Measurements from ENCODE around the gene NAT16.
A peak's percentile ranks its signal among the peaks of the same experiment; 100 is the strongest.
"Not testable (repeated sequence)": the region's sequence is repeated elsewhere in the genome, so short reads cannot be mapped to it uniquely, and the experiment has no call there.

The NAT16 gene

DNA sequence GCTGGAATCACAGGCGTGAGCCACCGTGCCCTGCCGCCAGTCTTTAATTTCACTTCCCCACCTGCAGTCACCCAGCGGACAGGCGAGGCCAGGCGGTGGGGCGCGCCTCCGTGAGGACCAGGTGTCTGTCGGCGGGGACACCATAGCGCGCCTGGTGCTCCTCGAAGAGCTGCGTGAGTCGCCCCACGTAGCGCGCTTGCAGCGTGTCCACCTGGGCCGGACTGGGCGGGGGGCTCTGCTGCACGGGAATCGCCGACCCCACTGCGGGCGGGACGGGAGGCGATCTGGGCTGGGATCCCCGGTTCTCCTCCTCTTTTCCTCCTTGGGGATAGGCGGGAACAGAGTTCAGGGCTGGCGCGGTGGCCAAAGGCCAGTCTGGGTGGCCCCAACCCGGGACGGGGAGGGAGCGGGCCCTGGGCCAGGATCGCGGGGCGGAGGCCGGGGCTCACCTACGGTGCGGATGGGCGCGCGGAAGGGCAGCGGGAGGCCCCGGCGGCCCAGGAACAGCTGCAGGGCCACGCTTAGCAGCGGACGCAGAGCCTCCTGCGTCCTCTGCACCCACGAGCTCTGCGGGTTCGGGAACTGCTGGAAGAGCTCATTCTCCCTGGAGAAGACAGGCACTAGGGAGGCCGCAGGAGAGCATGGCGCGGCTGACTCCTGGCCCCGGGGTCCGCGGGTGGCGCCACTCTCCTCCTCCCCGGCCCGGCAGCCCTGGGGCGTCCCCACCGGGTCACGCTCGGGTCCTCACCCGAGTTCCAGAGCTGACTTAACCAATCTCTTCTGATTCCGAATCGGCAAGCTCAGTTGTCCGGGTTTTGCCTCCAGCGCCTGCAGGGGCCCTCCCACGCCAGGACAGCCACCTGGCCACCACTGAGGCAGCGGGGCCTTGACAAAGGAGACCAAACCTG lies 21.9 kb upstream of the NAT16 start:
- DNase-seq = no peak

DNA sequence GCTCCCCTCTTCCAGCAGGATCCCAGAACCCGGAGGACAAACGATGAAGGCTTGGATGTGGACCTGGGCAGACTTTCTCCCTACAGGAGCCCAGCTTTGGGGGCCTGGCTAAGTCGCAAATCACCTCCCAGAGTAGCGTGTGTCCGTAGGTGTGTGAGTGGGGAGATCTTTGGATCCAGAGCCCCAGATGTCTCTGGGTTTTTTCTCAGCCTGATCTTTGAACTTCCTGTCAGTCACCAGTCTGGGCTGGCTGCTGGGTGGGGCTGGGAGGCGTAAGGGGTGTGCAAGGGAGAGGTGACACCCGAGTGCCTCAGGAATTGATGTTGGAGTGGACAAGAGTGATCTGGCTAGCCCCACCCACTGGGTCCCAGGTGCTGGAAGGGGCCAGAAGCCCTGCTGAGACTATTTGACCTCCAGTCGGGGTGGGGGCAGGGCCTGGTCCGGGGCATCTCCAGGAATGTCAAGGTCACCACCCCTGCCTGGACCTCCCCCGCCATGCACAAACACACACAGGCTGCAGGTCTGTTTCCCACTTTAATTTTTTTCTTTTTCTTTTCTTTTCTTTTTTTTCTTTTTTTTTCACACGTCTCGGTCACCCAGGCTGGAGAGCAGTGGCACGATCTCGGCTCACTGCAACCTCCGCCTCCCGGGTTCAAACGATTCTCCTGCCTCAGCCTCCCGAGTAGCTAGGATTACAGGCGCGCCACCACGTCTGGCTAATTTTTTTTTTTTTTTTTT lies 20.9 kb upstream of the NAT16 start, which contains the start of gene MOGAT3:
TSS of gene MOGAT3 (minus strand) at position 175 of the 738 bp plus-strand sequence. CDS start 182 bp downstream, outside the sequence.
- peak in 1 of 2 donors; percentile 12 for DNase-seq

DNA sequence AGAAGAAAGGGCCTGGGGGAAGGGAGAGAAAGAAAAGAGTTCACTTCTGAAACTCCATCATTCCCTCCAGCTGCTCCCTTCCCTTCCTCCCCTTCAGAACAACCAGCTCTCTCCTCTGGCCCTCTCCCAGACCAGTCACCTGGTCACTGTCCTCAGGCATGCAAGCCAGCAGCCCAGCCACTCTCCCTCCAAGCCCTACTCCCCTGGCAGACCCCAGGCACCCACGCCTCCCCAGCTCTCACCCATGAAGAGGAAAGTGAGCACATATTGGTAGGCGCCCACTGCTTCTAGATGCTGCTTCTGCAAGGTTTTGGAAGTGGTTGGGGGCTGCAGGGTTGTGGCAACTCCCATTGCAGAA lies 20.4 kb upstream of the NAT16 start:
- no peak for DNase-seq

DNA sequence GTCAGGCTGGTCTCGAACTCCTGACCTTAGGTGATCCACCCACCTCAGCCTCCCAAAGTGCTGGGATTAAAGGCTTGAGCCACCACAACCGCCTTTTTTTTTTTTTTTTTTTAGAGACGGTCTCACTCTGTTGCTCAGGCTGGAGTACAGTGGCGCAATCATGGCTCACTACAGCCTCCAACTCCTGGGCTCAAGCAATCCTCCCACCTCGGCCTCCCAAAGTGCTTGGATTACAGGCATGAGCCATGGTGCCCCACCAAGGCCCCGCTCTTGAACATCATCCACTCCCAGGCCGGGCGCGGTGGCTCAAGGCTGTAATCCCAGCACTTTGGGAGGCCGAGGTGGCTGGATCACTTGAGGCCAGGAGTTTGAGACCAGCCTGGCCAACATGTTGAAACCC lies 19.4 kb upstream of the NAT16 start:
- DNase-seq = not testable (repeated sequence)

DNA sequence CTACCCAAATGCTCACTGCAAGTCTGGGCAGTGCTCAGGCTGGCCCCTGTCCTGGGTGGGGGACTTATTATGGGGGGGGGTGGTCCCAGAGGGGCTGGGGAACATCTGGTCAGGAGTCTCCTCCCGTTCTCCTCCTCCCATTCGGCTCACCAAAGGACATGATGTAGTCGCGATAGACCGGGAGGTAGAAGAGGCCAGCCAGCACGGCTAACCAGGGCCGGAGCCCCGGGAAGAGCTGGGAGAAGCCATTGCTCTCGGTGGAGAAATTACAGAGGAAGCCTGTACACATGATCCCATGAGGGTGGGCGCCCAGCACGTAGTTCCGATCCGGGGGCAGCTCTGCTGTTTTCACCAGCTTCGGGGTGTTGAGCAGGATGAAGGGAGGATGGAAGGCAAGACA lies 18.4 kb upstream of the NAT16 start:
- DNase-seq = no peak

DNA sequence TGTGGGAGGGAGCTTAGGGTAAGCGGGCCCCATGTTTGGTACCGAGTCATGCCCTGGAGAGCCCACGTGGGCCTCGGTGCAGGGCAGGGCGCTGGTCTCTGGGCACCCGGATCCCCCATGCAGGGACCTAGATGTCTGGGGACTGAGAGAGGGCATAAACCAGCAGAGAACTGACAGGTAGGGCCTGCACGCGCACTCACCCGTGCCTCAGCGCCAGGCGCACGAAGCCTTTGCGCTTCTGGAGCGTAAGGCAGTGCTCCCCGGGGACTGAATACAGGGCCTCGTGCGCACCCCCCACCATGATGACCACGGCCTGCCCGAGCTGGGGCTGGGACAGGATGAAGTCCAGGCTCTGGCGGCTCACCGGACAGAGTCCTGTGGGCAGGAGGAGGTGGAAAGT lies 17.9 kb upstream of the NAT16 start:
- DNase-seq = no peak

DNA sequence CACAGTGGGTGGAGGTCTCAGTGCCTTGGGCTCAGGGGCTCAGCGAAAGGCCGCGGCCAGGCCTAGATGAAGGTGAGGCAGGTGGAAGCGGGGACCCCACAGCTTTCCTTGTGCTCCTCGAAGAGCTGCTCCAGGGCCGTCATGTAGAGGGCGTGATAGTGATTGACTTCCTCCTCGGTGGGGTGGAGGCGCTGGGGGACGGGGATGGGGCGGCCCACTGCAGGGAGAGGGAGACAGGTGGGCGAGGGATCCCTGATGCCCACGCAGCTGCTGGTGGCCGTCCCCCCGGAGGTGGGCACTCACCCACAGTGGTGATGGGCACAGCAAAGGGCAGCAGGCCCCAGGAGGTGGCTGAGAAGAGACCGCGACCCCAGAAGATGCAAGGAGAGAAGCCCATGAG lies 15.8 kb upstream of the NAT16 start:
- DNase-seq = no peak

DNA sequence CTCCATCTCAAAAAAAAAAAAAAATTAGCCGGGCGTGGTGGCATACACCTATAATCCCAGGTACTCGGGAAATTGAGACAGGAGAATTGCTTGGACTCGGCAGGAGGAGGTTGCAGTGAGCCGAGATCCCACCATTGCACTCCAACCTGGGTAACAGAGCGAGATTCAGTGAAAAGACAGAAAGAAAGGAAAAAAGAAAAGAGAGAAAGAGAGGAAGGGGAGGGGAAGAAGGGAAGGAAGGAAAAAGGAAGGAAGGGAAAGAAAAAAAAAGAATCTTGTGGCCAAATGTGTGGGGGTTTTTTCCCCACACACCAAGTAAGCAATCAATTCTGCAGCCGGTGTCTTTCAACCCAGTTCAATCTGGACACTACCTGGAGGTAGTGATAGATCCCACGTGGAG lies 9.0 kb upstream of the NAT16 start:
- no peak for DNase-seq

DNA sequence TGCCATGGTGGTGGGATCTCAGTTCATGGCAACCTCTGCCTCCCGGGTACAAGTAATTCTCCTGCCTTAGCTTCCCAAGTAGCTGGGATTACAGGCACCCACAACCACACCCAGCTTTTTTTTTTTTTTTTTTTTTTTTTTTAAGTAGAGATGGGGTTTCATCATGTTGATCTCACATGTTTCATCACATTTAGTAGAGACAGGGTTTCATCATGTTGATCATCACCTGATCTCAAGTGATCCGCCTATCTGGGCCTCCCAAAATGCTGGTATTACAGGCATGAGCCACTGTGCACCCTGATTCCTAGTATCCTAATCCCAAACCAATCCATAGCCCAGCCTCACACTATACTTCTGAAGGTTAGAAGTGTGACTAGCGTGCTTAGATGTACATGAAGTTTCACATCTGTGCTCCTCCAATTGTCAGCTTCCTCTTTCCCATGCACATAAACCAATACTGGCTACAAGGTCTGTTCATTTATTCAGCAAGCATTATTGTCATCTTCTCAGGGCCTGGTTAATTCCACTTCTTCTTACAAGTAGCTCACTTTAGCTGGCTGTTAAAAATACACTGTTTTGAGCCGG lies 6.8 kb upstream of the NAT16 start:
- DNase-seq = peak; percentile 56 to 72

DNA sequence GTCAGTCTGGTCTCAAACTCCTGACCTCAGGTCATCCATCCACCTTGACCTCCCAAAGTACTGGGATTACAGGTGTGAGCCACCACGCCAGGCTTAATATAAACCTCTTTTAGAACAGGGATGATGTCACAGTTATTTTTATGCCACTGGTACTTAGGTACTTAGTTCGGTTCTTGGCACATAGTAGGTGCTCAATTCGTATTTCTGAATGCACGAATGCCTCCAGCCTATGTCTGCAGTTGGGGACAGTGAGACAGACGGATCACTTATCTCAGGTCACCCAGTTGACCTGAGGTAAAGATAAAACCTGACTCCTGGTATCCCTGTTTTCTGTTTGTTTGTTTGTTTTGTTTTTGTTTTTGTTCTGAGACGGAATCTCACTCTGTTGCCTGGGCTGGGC lies 6.1 kb upstream of the NAT16 start:
- no peak for DNase-seq

DNA sequence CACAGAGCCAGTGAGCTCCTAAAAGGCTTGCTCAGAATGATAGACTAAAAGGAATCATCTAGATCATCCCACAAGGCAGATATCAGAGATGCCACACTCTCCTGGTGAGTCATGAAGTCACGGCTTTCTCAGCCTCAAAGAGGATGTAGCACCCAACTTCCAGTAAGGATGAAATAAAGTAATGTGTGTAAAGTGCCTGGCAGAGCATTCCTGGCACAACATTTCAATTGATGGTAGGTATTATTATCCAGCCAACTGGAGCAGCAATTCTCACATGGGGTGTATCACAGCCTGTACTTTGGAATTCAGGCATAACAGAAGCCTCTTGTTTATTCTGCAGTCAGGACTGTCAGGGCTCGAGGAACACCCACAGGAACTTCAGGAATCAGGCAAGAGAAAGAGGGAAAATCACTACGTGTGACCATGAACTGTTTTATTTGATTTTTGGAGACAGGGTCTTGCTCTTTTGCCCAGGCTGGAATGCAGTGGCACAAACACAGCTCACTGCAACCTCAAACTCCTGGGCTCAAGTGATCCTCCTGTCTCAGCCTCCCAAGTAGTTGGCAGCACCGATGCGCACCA lies 5.3 kb upstream of the NAT16 start:
- DNase-seq = peak; percentile 39 to 64

DNA sequence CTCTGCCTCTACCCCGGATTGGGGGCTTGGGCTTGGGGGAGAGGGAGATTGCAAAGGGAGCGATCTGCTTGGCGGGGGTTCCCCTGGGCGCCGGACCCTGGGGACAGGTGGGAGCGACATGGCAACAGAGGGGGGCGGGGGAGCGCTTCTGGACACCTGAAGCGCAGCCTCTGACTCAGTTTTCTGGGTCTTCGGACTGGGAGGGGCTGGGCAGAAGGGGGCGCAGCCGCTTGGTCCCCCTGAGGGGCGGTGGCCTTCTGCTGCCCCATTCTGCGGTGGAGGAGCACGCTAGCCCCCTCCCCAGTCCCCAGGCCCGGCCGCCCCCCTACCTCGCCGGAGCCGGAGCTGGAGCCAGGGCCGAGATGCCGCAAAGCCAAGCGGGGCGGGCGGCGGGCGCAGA lies 380 bp downstream of the NAT16 start:
- no peak for DNase-seq

DNA sequence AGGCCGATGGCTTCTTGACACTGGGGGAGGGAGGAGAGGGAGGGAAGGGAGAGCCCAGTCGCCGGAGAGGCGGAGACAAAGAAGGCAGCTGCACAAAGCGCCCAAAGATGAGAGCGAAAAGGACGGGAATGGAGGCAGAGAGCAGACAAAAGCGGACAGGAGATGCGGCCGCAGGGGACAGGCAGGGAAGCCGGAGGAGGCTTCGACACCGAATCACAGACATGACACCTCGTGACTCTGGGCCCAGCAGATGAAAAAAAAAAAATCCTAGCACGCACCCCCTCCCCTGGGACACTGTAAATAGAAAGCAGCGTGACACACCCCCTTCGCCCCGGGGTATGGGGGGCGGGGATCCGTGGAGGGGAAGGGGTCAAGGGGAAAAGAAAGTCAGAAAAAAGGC lies 976 bp downstream of the NAT16 start:
- DNase-seq = no peak

DNA sequence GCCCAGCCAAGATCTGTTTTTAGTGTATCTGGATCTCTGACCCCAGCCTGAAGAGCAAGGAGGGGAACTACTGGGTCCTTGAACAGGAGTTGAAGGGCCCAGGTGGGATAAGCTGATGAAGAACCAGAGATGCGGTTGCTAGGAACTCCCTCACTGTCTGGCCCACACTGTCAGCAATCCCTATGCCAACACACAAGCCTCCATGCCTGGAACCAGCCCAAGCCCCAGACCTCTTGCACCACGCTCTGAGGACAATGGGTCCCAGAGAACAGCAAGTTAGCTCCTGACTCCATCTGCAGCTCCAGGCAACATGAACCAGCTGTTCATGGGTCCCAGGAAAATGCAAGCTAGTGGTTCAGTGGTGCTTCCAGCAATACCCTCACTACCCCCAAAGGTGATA lies 2.4 kb downstream of the NAT16 start:
- DNase-seq = no peak

DNA sequence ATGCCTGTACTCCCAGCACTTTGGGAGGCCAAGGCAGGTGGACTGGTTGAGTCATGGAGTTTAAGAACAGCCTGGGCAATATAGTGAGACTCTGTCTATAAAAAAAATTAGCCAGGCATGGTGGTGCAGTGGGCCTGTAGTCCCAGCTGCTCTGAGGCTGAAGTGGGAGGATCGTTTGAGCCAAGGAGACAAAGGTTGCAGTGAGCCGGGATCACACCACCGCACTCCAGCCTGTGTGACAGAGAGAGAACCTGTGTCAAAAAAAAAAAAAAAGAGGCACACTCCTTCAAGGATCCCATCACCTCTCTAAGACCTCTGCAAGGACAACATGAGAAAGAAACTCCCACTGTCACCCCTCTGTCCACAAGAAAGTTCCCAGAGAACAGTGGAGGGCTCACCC lies 4.4 kb downstream of the NAT16 start:
- no peak for DNase-seq

DNA sequence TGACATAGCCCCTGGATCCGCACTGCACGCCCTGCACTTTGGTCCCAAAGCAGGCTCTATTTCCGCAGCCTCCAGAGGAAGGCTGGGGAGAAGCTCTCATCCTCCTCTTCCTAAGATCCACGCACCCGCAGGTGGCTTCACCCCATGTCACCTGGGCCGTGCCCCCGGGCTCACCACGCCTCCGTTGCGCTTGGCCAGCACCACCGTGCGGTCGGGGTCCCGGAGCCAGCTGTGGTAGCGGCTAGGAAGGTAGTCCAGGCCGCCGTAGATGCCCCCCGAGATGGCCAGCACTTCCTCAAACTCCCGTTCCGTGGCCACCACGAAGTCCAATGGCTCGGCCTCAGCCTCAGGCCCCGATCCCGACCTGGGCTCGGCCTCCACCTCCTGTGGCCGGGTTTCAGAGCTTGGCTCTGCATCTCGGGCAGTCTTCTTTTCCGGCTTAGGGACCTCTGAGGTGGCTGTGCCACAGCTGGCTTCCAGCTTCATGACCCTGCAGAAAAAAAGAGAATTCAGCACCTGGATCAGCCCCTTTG lies 5.7 kb downstream of the NAT16 start:
- no peak for DNase-seq

DNA sequence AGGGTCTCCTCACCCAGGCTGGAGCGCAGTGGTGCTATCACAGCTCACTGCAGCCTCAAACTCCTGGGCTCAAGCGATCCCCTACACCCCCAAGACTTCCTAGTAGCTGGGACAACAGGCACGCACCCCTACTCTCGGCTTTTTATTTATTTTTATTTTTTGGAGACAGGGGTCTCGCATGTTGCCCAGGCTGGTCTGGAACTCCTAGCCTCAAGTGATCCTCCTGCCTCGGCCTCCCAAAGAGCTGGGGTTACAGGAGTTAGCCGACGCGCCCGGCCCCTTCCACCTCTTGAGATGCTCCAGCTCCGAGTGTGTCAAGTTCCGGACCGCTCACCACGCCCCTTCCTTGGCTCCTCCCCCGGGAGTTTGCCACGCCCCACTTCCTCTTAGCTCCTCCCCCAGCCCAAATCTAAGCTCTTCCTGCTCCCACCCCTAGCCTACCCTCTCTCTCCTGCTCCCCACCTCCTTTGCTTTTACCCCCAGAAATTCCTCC lies 6.3 kb downstream of the NAT16 start:
- peak; percentile 40 to 65 for DNase-seq

DNA sequence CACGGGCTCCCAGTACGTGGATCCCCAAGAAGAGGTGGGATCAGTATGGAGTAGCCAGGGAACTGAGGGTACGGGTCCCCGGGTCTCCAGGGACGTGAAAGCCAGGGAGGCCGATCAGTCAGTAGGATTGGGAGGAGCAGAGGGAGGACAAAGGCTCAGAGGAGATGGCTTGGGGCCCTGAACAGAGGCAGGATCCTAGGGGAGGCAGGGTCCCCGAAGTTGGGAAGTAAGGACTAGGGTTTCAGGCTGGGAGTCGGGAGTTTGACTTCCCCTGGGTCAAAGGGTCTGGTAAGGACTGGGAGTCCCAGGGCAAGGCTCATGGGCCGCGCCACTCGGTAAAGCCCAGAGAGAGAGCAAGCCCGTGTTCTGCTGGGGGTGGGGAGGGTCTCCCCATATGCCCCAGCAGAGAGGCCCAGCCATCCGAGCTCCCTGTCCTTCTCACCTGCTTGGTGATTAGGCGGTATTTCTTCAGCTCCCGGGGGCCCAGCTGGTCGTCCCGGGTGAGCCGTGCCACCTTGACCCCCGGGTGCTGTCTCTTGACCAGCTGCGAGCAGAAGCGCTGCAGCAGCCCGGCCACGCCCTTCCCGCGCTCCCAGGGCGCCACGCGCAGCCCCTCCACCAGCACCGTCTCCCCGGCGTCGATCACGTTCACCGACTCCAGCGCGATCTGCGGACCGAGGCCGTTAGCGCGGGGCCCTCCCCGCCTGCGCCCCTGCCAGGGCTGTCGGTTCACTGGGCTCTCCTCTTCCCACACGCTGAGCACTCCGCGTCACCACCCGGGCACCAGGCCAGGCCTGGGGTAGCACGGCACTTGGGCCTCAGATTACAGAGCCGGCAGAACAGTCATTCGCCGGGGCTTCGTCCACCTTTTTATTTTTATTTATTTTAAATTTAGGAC lies 7.0 kb downstream of the NAT16 start:
- peak; percentile 28 to 34 for DNase-seq

DNA sequence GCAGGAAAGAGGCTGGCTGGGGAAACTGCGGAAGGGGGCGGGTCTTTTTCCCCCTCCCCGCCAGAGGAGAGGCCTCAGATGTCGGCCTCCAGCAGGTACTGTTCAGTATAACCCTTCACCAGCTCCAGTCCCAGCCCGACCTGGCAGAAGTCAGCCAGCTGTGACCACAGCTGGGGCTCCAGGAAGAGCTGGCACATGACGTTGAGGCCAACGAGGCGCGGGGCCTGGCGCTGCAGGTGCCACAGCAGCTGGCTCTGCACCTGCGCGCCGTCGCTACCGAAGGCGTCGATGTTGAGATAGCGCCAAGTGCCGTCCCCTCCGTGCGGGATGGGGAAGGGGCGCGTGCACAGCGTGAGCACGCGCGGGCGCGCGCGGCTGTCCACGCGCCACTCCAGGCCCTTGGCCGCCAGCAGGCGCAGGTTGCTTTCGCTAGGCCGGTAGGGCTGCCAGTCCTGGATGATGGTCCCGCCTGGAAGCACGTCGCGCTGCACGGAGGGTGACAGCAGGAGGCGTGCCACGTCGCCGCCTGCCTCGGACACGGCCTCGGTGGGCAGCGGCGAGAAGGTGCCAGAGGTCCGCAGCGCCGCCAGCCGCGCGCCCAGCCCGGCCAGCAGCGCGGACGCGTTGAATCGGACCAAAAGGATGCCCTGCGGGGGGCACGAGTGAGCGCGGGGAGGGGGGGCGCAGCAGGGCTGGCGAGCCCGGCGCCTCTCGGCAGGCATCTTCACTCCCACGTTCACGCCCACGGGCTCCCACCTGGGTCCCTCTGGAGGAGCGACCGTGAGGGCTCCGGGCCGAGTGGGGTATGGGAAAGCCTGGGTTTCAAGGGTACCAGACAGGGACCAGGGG lies 7.9 kb downstream of the NAT16 start:
- DNase-seq = no peak

DNA sequence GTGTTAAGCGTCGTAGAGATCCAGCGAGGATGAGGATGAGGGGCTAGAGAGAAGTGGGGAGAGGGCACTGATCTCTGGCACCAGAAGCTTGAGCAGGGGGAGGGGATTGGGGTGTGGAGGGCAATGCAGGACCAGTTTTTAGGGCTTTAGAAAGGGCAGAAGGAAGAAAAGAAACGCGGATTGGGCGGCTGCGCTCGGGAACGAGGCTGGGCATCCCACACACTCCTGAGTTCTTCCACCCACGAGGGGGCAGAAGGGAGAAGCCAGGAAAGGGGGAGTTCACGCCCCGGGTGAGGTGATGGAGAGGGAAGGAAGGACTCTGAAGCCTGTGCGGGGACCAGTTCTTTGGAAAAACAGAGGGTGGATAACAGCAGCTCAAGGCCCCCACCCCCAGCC lies 8.7 kb downstream of the NAT16 start:
- DNase-seq = no peak

Data from inflammatory macrophage (primary cell).